SK-MEL-5 (cell line): ENCODE data around the gene PROSER2. TPM values are rescaled to one million over a fixed set of nuclear protein-coding genes. Genes with fewer than 3 reads are reported as not detected.

Source experiments
- DNase-seq: peaks from one replicate; pipeline ENCODE4 v3.0.0-alpha.2; 2016; ENCODE audit warnings: low read depth, low spot score
- in situ Hi-C: cut with HindIII; loops from 2 replicates; pipeline ENCODE4 v1.10.0; 2016; ENCODE audit warnings: low sequenced_read_pairs, high pct_unique_total_duplicates, low pct_unique_long_range_greater_than_20kb
- total RNA-seq: library from RNA; depleted of rRNA; stranded (reverse); fragments of >200 nt; shearing (Covaris generic); gene quantifications from 2 replicates; pipeline ENCODE4 v1.2.3, GENCODE V29; 2014

The PROSER2 gene
- total RNA-seq, 1 experiment from 2014 or later: 4.4 TPM

DNA sequence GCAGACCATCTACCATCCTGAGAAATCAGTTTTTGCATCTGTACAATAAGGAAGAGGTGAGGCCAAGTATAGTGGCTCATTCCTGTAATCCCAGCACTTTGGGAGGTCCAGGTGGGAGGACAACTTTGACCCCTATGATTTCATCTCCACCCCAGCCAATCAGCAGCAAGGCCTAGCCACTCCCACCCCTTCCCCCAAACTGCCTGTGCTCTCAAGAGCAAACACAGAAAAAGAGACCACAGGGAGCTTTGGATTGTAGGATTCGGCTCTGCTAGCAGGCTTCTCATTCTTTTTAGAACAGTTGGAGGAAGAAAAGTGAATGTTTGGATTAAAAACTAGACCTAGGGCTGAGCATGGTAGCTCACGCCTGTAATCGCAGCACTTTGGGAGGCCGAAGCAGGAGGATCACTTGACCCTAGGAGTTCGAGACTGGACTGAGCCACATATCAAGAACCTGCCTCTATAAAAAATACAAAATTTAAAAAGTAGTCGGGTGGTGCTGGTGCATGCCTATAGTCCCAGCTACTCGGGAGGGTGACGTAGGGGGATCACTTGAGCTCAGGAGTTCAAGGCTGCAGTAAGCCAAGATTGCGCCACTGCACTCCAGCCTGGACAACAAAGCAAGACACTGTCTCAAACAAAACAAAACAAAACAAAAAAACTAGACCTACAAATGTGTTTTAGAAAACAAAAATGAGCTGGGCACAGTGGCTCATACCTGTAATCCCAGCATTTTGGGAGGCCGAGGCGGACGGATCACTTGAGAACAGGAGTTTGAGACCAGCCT lies 25.1 kb upstream of the PROSER2 start:
- in situ Hi-C loops: no loop called here

DNA sequence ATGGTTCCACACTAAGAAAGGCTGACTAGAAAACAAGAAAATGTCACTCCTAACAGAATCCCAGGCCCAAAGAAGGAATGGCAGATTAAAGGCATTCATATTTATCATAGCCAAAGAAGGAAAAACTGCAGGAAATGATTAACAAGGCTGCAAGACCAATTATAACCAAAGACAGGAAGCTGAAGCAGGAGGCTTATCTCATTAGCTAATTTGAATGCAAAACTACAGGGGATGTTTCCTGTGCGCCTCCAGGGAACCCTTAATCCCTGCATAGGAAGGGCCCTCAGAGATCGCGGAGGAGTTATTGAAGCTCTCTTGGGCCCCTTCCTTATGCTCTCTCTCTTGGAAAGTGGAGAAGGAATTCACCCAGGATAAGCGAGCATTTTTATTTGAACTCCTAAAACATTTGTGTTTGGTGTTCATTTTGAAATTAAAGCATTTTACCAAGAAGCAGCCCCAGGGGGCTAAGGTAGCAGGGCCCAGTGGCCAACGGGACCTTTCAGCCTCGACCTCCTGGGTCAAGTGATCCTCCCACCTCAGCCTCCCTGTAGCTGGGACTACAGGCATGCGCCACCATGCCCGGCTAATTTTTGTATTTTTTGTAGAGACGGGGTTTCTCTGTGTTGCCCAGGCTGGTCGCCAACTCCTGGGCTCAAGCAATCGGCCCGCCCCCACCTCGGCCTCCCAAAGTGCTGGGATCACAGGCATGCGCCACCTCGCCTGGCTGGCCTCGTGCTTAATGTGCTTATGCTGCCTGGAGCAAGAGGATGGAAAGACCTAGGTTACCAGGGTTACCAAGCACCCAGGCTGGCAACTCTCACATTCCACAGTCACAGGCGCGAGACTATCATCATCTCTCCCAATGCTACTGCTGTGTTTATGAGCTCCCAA lies 24.1 kb upstream of the PROSER2 start:
- DNase-seq: no peak
- in situ Hi-C loops: no loop called here

More for the DNA sequence above, 25.1 kb upstream of the PROSER2 start:
- DNase-seq: no peak

DNA sequence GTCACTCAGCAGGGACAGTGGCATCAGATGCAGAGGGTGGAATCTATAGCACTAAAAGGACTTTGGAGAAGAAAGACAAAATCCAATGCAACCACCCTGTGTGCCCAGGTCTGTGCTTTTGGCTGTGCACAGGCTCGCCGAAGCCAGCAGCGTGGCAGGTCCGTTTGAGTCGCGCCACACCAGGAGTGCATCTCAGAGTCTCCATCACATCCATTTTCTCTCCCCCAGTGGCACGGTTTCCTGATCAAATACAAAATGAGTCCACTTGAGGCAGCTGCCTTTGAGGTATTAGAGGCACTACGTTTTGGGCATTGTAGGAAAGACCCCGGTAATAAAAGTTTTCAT lies 23.4 kb upstream of the PROSER2 start:
- in situ Hi-C loops: no loop called here
- no peak for DNase-seq

DNA sequence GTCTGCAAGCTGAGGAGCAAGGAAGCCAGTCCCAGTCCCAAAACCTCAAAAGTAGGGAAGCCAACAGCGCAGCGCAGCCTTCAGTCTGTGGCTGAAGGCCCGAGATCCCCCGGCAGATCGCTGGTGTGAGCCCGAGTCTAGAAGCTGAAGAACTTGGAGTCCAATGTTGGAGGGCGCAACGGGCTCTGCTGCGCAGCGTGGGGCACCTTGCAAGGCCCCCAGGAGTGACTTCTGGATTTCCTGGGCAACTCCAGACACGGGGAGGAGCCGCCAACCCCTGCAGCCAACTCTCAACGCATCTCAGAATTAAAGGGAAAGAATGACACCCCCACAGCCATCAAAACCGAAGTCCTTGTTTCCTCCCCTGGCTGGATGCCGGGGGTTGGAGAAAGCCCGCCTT lies 18.8 kb upstream of the PROSER2 start:
- no peak for DNase-seq
- in situ Hi-C loops: no loop called here

DNA sequence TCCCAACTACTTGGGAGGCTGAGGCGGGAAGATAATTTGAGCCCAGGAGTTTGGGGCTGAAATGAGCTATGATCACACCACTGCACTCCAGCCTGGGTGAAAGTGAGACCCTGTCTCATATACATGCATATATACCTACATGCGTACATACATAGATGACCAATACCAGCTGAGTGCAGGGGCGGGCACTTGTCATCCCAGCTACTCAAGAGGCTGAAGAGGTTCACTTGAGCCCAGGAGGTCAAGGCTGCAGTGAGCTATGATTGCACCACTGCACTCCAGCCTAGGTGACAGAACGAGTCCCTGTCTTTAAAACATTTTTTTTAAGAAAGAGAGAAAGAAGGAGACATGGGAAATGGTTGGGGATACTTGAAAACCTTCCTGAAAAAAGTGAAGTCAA lies 17.4 kb upstream of the PROSER2 start:
- in situ Hi-C loops: no loop called here
- DNase-seq: no peak

DNA sequence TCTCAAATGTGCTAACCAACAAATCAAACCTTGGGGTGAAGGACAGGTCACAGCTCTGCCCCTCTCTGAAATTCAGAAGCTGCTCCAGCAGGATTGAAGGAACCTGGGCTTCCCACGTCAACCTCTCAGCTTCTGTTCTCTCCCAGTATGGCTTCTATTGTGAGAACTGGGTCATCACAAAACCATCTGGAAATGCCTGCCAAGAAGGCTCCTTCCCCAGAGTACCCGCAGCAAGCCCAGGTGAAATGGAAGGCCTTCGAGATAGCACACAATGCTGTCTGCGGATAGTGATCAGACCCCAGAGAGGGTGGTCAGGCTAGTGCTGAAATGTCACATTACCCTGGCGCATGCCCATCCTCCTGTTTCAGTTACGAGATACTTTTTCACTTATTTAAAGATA lies 16.4 kb upstream of the PROSER2 start:
- no peak for DNase-seq
- in situ Hi-C loops: no loop called here

DNA sequence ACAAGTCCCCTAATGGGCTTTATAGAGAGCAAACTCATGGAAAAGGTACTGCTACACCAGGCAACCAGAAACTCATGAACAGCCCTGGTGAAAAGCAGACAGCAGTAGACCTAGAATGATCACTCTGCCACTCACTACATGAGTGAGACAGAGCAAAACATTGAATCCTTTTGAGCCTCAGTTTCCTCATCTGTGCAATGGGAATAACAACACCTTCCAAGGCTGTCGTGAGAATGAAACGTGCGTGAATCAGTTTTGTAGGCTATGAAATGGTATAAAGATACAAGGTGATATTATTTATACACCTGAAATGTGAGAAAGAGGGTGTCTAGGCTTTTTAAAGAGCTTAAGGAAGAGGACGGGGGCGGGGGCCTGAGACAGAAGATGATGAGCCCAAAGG lies 14.3 kb upstream of the PROSER2 start:
- no peak for DNase-seq
- in situ Hi-C loops: no loop called here

DNA sequence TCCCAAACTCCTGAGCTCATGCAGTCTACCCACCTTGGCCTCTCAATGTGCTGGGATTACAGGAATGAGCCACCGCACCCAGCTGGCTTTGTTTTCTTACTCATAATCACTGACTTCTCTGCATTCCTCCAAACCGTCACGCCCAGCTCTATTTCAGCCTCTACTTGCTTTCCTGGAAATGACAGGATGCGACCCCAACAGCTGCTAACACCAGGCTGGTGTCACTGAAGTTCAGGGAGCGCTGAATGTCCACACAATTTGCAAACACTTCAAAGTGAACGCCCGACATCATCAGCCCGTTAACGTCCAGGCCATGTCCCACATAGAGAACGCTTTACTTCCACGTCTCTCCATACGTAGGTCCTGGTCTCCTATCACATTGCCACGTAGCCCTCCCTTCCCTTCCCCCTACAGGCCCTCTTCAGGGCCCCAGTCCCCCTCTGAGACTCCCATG lies 12.8 kb upstream of the PROSER2 start:
- no peak for DNase-seq
- in situ Hi-C loops: no loop called here

DNA sequence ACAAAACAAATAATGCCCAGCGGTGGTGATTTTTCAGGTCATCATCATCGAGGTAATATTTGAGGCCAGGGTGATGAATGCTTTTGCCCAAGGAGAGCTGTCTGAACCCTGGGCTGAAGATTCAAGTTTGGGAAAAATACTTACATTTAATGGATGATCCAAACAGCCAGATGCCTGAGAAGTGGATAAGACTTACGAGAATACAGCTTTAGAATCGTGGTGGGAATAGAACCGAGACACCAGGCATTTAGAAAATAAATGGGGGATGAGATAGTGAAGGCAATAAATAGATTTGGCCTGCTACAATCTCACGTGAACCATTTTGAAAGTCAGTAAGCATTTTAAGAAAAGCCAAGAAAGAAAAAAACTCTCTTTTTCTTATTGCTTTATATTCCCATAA lies 12.2 kb upstream of the PROSER2 start:
- no peak for DNase-seq
- in situ Hi-C loops: no loop called here

DNA sequence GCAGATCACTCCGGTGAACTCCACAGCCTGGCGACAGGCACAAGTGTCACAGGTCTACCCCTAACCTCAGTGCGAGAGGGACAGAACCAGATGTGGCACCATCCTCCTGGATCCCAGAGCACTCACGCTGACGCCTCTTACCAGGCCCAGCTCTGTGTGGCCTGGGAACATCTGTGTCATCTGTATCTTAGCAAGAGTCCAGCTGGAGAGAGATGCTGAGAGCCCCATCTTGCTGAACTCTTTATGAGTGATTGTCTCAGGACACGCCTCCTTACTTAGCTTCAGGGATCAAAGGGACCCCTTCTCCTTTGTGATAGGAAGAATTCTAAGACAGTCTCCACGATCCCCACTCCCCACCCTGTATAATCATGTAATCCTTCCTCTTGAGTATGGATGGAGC lies 10.0 kb upstream of the PROSER2 start:
- no peak for DNase-seq
- in situ Hi-C loops: no loop called here

DNA sequence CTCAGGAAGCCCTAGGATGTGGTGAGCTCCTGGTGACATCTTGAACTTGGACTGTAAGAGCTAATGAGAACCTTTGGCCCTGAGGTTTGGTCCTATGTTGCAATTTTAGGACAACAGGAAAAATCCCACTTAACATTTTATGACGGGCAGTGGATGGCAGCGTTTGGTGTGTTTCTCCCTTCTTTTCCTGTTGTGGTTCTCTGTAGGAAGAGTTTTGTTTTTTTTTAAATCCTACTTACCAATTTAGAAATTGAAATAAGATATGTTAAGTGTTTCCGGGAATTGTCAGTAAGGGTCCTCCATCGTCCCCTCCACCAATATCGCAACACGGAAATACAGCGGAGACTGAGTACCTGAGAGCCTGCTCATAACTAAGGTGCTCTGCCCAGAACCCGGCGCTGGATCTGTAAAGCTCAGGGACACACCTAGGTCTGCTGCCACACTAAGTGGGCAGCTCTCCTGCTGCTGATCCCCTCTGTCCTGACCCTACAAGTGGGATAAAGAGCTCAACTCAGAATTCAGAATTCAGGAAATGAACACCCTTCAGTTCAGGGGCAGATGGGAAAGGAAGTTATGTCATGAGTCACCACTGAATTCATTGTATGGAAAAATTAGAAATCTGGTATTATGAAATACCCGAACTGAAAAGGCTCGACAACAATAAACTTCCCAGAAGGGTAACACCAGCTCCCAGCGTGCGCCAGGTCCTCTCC lies 9.1 kb upstream of the PROSER2 start:
- in situ Hi-C loops: no loop called here
- no peak for DNase-seq

DNA sequence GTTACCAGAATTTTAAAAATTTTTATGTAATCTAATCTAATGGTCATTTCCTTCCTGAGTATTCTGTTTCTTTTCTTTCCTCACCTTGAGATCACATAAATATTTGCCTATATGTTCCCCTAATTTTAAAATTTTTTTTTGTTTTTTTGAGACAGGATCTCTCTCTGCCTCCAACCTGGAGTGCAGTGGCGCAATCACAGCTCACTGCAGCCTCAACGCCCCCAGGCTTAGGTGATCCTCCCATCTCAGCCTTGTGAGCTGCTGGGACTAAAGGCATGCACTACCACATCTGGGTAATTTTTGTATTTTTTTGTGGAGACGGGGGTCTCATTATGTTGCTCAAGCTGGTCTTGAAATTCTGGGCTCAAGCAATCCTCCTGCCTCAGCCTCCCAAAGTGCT lies 4.1 kb upstream of the PROSER2 start:
- in situ Hi-C loops: no loop called here
- no peak for DNase-seq

DNA sequence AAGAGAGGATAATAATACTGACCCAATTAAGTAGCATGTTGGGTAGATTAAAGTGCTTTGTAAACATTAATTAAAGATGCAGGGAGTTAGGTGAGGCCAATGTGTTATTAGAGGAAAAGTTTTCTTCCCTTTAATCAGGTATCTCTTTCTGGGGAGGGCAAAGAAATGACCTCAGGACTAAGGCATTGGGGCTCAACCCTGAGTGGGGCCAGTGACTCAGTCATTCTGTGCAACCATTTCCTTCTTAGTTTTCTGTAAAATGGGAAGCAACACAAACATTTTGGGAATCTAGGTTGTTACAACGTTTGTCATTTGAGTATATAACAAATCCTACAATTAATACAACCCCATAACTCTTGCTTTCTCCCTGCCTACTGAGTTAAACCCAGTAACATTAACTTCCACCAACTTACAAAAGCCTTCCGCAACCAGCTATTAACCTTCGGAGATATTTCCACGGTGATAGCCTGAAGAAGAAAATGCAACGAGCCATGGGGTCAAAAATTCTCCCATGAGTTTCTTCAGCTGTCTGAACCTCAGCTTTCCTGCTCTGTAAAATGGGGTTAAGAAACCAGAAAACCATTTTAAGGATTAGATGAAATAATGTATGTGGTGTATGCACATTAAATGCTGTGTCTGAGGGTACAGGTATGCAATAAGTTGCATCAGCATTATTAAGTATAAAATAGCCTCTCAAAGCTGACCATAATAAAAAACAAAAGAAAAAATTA lies 965 bp upstream of the PROSER2 start:
- in situ Hi-C loops: no loop called here
- DNase-seq: no peak

DNA sequence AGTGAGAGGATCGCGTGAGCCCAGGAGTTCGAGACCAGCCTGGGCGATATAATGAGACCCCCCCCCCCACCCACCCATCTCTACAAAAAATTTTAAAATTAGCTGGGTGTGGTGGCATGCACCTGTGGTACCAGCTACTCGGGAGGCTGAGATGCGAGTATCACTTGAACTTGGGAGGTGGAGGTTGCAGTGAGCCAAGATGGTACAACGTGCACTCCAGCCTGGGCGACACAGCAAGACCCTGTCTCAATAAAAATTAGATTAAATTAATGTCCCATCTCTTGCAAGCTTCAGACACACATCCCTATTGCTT lies 391 bp upstream of the PROSER2 start:
- DNase-seq: no peak
- in situ Hi-C loops: no loop called here

DNA sequence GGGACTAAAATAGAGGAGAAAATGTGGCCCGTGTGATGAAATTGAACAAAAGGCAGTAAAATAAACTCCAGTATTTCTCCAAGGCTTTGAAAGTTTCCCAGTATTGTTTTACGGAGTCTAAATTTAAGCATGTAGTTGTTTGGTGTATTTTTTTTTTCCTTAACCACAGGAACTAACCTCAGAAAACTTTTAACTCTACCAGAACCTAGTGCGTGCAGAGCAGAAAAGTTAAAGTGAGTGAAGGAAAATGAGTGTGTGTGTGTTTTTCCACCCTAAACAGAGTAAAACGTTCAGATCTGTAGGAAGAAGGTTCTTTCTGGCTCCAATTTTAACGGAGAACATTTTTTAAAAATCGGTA lies 812 bp downstream of the PROSER2 start:
- in situ Hi-C loops: no loop called here
- no peak for DNase-seq

DNA sequence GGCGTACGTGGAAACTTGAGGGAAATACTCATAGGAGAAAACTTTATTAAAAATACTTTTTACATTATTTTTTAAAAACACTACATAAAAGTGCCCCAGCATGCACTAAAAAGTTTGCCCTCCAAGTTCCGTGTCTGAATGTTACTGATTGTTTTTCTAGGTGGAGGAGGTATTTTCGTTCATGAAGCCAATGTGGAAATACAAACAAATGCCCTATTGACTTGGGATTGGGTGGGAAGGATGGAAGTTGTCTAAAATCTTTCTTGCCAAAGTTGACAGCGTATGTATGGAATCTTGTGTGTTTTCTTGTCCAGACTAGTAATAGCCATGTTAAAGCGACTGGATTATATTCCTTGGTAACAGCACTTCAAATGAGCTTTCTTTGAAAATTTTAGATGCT lies 1.2 kb downstream of the PROSER2 start:
- DNase-seq: peak; percentile 17
- in situ Hi-C loops: no loop called here

DNA sequence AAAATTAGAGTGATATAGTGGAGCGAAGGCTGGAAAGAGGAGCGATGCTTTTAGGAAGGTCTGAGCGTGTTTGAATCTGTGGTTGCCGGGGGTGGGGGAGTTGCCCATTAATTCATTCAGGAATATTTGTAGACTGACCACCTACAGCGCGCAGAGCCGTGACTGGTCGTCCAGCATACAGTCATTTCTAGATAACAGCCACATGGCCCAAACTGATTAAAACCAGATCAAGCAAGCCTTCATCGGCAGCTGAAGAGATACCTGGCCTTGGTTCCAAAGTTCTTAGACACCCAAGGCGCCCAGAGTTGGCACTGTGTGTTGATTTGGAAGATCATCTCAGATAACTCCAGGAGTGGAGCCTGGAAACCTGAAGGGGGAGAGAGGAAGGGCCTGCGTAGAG lies 1.7 kb downstream of the PROSER2 start:
- no peak for DNase-seq
- in situ Hi-C loops: no loop called here

DNA sequence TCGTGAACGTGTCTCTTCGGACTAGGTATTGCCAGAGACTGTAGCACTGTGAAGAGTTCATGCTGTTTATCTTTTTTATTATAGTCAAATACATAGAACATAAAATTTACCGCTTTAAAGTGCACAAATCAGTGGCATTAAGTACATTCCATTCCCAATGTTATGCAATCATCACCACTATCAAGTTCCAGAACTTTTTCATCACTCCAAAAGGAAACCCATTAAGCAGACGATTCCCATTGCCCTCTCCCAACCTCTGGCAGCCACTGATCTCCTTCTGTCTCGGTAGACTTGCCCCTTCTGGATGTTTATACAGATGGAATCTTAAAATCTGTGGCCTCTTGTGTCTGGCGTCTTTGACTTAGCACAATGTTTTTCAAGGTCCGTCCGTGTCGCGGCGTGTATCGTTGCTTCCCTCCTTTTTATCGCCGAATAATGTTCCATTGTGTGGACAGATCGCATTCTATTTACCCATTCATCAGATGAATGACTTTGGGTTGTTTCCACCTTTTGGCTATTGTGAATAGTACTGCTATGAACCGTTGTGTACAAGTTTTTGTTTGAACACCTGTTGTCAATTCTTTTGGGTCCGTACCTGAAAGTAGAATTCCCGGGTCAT lies 2.7 kb downstream of the PROSER2 start:
- in situ Hi-C loops: no loop called here
- no peak for DNase-seq
